HG02759 (cell line): ENCODE measurements around the gene FBN1.

Source experiments
- ATAC-seq: cut with Tn5 transposase; IDR thresholded peaks from one replicate; pipeline ENCODE4 v1.9.1; 2021; ENCODE audit warnings: mild to moderate bottlenecking, moderate library complexity; ENCODE audit not compliant: unreplicated experiment

The FBN1 gene

GRCh38 chr15:48582452-48583247, 62.9 kb downstream of the FBN1 start:
- no peak for ATAC-seq

- ATAC-seq, result no peak
Observed at GRCh38 chr15:48581219-48581618, 64.3 kb downstream of the FBN1 start.

- no peak for ATAC-seq
Observed at GRCh38 chr15:48580736-48581135, 64.8 kb downstream of the FBN1 start.

- no peak for ATAC-seq
Observed at GRCh38 chr15:48579945-48580671, 65.4 kb downstream of the FBN1 start.

GRCh38 chr15:48578965-48579364, 66.5 kb downstream of the FBN1 start:
- no peak for ATAC-seq

GRCh38 chr15:48577469-48577868, 68.0 kb downstream of the FBN1 start:
- no peak for ATAC-seq

GRCh38 chr15:48574187-48574586, 71.3 kb downstream of the FBN1 start:
- ATAC-seq, result no peak

GRCh38 chr15:48573780-48574179, 71.7 kb downstream of the FBN1 start:
- ATAC-seq, result no peak

GRCh38 chr15:48572823-48573222, 72.7 kb downstream of the FBN1 start:
- no peak for ATAC-seq

GRCh38 chr15:48571510-48571909, 74.0 kb downstream of the FBN1 start:
- ATAC-seq, result no peak

GRCh38 chr15:48570822-48571221, 74.7 kb downstream of the FBN1 start:
- ATAC-seq, result no peak

GRCh38 chr15:48569591-48570302, 75.8 kb downstream of the FBN1 start:
- no peak for ATAC-seq

GRCh38 chr15:48566668-48567067, 78.8 kb downstream of the FBN1 start:
- ATAC-seq, result no peak

GRCh38 chr15:48565560-48566482, 79.7 kb downstream of the FBN1 start:
- ATAC-seq, result no peak

GRCh38 chr15:48564690-48565089, 80.8 kb downstream of the FBN1 start:
- no peak for ATAC-seq

GRCh38 chr15:48563934-48564333, 81.6 kb downstream of the FBN1 start:
- ATAC-seq, result no peak

- ATAC-seq, result peak; percentile 76
Observed at GRCh38 chr15:48560321-48561051, 85.0 kb downstream of the FBN1 start.

- ATAC-seq, result no peak
Observed at GRCh38 chr15:48559285-48559684, 86.2 kb downstream of the FBN1 start.

- no peak for ATAC-seq
Observed at GRCh38 chr15:48558226-48558625, 87.3 kb downstream of the FBN1 start.

GRCh38 chr15:48557335-48557734, 88.2 kb downstream of the FBN1 start:
- ATAC-seq, result no peak
